Cerebellar nuclear complex (tissue), 1 donor: ENCODE data around the gene FHIT.
"Not testable (repeated sequence)": the region's sequence is repeated elsewhere in the genome, so short reads cannot be mapped to it uniquely, and the experiment has no call there.

ENCODE experiments used
- DNase-seq, 2 experiments: peaks; one replicate each; lab custom pipeline; 2025; lab: John Stamatoyannopoulos, UW

Gene FHIT

DNA sequence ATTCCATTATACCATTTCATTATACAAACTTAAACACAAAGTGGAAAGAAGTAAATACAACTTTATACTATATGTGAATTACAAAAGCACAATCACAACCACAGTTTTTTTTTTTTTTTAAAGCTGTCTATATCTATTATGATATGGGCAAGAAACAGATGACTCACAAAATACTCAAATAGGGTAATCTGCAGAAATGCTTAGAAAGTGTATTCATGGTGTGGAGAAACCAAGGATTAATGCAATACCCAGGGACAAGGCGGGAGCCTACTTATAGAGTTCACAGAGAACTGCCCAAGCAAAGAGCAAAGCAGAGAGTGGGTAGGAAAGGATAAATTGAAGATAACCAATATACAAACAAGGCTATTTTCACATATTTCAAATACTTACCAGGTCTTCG lies 332.0 kb downstream of the FHIT start:
- DNase-seq: no peak

DNA sequence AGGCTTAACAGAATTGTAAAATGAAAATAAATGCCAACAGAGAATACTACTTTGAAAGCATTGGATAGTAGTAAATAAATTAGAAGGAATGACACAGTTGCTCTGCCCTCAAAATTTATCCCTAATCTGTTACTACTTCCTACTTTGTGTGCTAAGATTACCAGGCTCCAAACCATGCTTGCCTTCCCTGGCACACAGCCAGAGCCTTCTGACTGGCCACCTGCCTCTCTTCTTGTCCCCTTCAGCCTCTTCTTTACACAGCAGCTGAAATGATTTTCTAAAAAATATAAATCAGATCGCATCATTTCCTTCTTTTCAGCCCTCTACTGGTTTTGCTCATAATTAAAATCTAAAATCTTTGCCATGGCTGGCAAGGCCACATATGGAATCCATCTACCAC lies 334.1 kb downstream of the FHIT start:
- DNase-seq: no peak

DNA sequence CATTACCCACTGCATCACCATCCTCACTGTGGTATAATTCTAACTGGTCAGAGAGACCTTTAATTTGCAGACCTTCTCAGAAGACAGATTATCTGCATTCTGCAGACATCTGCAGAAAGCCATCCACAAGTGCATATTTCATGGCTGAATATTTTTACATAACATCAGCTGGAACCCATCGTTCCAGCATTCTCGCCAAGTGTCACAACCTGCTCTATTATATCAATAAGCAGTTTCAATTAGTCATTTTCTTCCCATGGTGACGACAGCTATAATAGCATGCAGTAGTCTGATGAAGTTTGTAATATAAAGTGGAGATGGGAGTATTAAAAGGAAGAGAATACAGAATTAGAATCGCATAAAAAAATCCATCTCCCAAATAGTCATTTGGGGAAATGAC lies 334.7 kb downstream of the FHIT start:
- DNase-seq: no peak

DNA sequence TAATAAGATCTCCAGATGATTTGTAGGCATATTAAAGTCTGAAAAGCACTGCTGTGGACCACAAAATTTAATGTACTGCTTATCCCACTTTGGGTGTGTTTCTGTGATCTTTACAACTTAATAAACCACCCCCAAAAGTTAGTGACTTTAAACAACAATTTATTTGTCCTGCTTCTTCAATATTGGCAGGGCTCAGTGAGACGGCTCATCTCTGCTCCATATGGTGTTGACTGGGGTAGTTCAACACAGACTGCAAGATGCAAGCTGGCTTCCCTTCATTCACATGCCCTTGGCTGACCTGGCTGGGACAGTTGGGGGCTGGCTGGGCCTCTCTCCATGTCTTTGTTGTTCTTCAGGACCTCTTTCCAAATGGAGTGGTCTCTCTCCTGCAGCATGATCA lies 337.8 kb downstream of the FHIT start:
- DNase-seq: no peak

DNA sequence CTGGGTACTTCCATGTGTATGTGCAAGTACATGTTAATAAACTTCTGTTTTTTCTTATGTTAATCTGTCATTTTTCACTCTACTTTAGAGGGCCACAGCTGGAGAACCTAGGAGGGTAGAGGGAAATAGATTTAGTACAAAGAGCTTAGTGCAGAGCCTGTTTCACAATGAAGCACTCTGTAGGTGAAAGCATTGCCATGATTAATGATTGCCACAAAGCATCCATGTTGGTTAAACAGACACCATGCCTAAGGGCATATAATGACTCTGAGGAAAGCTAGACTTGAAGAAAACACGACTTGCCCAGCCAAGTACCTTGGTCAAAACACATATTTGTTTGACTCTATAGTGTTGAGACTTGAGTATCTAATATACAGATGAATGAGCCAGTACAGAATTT lies 338.4 kb downstream of the FHIT start:
- DNase-seq: no peak

DNA sequence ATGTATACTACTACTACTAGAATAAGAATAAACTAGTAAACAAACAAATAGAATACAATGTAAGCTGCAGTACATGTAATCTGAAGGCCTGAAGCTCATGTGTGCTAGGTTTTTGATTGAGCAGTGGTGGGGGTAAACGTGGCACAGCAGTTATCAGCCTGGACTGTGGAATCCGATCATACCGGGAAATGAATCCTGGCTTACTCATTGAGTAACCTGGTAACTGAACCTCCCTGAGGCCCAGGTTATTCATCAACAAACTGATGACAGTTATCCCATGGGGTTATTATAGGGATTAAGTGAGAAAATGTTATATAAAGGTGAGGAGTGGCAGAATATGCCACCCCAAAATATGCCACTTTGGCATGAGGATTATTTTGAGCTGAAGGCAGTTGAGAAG lies 339.1 kb downstream of the FHIT start:
- no peak for DNase-seq

DNA sequence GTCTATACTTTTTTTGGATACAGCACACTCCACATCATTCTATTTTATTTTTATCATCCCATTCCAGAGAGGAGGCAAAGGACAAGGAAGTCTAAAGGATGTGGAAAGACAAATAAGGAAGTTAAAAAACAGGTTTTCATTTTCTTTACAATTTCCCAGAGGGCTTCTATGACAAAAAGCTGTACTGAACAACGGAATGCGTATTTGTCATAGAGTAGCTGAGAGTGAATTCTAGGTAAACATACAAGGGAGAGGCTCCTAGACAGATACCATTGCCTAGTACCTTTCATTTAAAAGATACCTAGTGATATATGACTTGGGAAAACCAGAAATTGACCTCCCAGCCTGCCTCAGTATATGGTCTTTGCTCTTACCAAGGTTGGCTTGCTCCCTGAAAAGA lies 341.7 kb downstream of the FHIT start:
- DNase-seq: no peak

DNA sequence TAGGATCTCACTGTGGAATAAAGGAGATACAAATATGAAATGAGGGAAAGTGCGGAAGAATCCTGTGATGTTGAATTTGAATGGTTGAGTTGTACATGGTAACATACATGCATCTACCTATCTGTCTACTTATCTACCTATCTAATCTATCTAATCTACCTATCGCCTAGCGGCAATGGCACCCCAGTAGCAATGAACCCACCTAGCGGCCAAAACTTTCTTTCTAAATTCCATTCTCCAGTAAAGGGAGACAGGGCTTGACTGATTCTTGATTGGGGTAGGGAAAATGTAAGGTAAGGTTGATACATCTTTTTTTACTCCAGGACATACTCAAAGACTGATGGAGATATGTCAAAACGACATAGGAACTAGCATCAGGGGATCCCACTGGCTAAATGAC lies 345.0 kb downstream of the FHIT start:
- DNase-seq: no peak

DNA sequence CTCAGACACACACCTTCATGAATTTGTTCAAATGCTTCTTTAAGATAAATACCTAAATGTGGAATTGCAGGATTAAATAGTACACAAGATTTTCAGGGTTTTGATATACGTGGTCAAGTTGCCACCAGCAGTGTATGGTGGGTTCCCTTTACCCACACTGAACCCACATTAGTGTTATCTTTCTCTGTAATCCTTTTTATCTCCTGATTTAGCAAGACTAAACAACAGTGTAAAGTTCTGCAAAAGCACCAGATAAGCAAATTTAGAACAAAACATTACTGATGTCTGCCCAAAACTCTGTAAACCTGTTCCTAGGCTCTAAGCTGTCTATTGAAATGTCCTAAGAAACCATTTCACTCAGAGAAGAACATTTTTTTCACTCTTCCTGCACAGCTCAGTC lies 352.9 kb downstream of the FHIT start:
- no peak for DNase-seq

DNA sequence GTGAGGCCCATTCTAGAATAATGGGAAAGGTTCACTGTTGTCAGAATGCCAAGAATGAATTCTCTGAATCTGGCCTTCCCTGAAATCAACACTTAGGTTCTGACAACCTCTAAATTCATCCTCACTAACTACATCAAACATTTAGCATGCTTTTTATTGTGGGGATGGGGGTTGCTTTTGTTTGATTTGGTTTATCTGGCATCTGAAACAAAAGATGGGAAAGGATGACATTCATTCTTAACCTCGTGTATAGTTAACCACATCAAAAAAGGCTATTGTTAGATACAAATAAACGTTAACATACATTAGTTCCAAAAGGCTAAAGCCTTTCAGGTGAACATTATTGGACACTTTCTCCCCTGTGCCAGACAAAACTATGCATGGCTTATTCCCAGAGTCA lies 357.3 kb downstream of the FHIT start:
- DNase-seq: no peak

DNA sequence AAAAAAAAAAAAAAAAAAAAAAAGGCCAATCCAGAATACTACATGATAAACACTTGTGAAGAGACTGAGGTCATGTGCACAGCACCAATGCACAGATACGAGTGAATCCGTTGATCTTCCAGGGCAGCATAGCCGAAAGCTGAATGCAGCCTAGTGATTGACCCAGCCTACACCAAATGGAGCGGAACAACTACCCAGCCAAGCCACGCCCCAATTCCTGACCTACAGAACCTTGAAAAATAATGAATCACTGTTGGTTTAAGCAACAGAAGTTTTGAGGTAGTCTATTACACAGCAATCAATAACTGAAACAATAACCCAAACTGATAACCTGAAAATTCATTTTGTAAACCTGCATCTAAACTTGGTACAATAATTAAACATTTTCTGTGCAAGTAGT lies 361.0 kb downstream of the FHIT start:
- no peak for DNase-seq

DNA sequence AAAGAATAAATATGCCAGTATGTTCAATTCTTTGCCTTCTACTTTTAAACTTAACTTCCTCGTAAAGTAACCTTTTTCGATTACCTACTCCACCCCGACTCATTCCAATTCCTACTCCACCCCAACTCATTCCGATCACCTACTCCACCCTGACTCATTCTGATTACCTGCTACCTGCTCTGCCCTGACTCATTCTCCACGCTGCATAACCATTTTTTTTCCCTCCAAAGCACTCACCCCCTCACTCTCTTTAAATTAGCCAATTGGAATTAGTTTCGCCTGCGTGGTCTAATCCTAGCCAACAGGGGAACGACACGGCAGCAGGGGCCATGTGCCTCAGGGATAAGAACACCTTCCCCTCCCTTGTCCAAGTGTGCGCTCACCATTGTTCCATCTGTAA lies 362.3 kb downstream of the FHIT start:
- not testable (repeated sequence) for DNase-seq

DNA sequence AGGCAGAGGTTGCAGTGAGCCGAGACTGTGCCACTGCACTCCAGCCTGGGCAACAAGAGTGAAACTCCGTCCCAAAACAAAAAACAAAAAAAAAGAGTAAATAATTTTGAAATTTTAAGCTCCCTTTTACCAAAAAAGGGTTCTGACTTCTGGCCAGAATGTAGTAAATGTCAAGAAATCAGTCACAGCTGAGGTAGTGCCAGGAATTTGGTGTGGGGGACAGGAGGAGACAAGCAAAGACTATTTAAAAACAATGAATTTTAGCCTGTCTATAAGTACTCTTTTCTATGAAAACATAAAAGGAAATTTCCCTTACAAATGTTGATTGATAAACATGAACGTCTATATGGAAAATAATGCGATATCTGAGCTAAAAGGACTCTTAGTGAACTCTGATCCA lies 363.7 kb downstream of the FHIT start:
- no peak for DNase-seq

DNA sequence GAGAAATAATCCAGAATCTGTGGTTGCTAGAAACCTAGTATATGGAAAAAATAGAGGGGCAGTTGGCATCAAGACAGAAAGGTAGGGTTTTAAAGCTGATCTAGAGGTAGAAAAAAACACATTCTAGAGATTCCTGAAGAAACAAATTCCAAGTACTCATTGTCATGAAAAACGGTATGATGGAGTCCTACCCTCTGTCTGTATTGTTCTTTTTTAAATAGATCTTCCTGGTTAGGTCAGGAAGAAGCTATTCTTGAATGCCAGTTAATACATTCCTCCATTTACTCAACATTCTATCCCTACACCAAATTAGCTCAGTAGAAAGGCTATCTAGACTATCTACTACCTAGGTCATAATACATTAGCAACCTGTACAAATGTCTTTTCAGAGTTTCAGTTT lies 364.7 kb downstream of the FHIT start:
- no peak for DNase-seq

DNA sequence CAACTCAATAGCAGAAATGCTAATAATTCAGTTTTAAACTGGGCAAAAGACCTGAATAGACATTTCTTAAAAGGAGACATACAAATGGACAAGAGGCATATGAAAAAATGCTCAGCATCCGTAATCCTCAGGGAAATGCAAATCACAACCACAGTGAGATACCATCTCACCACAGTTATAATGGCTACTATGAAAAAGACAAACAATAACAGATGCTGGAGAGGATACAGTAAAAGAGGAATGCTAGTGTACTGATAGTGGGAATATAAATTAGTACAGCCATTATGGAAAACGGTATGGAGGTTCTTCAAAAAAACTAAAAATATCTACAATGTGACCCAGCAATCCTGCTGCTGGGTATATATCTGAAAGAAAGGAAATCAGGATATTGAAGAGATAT lies 367.2 kb downstream of the FHIT start:
- no peak for DNase-seq

DNA sequence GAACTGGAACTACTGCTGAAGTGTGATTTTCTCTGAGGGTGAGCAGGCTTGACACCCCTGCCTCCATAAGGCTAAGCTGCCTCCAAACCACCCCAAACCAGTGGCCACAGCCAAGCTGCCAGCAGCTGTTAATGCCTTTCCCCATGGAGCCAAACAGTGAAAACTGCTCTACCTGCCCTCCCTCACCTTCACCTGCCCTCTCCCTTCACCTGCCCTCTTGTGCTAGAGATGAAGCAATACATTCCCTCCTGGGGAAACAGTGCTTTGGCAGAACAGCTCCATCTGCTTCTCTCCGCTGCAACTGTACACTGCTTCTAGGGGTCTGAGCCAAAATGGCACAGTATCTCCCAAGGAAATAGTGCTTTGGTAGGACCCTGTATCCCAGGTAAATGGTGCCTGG lies 374.1 kb downstream of the FHIT start:
- DNase-seq: no peak

DNA sequence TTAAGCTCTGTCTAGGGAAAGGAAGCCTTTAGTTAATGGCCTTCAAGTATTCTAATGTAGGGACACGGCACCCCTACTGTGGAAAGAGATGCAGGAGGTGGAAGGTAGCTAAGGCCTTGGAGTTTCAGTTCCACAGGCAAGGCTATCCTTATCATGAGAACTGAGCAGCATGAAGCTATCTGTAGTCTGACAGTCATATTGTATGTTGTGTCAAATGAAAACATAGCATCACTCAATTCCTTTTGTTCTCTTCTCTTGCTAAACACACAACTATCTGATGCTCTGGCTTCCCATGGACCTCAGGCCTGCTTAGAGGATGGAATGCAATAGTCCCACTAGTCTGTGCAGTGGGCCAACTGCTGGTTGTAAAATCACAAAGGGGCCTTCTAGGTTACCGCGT lies 380.9 kb downstream of the FHIT start:
- no peak for DNase-seq

DNA sequence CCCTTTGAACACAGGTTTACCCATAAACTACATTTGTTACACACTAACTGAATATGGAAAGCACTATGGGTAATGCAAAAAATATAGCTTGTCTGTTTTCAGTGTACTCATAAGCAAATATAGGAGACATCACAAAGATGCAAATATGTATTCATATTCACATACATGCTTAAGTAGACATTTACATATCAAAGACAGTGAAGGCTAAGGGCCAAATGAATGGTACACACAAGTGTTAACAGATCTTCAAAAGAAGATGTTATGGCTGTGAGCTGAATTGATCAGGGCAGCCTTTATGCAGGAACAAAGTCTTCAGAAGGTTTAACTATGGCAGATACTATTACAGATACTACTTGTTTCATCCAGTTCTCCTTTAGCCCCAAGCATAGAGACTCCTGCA lies 384.1 kb downstream of the FHIT start:
- no peak for DNase-seq

DNA sequence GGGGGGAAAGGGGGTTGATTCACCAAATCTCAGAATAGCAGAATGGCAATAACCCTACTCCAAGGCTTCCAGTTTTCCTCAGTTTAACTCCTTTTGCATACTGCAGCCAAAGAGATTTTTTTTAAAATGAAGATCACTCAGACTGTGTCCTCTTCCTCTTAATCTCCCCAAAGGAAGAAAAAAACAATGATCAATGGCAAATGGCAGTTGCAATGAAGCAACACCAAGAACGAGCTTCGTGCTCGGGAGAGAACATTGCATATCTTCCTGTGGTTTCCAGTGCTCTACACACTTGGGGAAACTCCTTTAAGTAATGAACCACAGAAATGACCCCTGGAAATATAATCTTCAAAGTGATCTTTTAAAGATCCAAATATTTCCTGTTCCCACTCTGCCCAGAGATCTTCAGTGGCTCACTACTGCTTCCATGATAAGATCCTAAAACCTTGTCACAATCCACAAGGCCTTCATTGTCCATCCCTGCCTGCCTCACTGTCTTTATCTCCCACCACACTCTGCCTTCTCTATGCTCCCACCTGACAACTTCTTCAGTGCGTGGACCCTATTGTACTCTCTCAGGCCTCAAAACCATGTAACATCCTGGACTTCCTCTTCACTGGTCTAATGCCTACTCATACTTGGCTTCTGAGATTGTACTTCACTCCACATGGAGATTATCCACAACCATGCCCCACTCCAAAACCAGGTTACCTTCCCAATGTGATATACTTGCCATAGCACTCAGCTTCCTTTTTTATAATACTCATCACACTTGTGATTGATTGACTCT lies 394.8 kb downstream of the FHIT start:
- DNase-seq: no peak

DNA sequence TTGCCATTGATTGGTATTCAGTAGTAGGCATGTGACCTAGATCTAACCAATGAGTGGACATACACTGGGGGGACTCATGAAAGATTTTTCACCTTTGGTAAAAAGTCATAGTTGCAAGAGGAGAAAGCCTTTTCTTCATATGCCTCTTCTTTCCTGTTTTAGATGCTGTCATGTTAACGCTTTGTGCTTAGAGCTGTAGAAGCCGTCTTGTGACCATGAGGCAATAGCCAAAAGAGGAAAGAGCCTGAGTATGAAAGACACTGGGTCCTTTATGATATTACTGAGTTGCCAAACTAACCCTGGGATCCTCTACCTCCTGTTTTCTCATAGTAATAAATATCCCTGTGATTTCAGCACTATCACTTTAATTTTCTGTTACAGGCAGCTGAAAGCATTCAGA lies 396.0 kb downstream of the FHIT start:
- DNase-seq: no peak

DNA sequence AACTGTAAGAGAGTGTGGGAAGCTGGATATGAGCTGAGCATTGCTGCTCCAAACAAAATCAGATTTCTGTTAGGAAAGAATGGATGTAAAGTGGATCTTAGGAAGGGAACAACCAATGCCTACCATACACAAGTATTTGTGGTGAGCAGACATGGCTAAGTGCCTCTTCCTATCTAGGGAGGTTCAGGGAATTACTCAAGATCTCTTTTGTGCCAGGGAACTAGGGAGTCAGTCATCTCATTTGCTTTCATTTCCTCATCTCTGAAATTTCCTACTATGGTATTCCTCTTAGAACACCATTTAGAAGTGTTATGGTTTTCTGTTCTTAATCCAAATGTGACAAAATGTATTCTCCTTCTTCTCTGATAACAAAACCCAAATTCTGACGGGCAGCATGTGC lies 396.5 kb downstream of the FHIT start:
- DNase-seq: no peak

DNA sequence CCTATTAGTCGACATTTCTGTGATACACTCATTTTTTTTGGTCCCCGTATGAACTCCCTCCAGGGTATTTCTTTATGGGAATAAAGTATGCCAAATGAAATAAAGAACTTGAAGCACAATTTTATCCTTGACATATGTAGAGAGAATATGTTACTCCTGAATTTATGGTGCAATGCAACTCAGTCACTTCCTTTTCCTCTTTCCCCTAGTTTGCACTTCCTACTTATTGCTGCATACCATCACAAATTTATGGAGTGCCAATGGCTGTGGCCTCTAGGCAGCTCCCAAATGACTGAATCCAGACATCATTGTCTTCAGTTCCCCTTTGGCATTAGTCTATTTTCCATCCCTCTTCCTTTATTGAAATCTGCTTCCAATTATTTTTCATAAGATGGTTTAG lies 403.5 kb downstream of the FHIT start:
- no peak for DNase-seq

DNA sequence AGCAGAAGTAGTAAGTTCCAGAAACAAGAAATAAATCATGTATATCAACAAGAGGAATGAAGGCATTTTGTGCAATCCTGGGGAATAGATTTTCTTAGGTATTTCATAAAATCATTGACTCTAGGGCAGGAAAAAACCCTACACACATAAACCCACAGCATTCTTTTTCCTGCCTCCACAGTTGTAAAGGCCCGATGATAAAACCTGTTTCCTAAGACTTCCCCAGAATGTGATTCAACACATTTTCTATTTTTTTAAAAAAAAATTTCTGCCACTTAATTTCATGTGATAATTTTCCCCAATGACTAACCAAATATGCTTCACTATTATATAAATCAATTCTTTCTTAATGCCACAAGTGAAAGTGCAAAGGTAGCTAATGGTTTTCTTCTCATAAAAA lies 407.0 kb downstream of the FHIT start:
- DNase-seq: no peak

DNA sequence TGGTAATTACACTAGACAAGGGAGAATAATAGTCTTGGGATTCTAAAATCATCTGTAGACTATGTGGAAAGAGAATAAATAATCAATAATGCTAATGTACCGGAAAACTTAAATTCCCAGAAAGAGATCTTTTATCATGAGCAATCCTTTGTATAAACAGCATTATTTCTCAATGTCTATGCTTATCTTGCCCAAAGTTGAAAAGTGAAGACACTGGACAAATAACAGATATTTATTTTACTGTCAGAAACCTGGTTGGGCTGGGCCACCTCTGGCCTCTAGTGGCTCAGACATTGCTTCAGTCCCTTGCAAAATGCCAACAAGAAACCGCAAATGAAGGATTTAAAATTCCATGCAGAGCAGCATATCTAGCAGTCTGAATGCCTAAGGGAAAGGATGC lies 409.9 kb downstream of the FHIT start:
- no peak for DNase-seq

DNA sequence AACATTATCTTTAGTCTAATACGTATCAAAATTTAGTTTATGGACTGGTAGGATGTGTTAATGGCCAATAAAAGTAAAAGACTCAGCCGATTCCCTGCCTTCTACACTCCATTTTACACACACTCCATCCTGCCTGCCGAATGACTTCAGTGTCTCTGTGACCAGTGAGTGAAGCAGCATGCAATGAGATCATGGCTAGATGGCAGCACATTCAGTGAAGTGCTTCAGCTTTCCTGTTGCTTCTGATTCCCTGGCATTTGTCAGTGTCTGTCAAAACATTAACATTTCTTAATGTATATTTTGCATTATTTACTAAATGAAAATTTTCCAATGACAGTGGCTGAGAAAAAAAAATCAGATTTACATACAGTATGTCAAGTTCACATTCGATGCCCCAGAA lies 412.0 kb downstream of the FHIT start:
- DNase-seq: no peak
